ENCODE measurements around the gene ATP7A.
"Not testable (repeated sequence)": the region's sequence is repeated elsewhere in the genome, so short reads cannot be mapped to it uniquely, and the experiment has no call there.

Gene ATP7A

GRCh38 chrX:77910108-77910840 is at the start of gene ATP7A:
TSS of gene ATP7A (plus strand) at chrX:77910693. CDS start at chrX:77971642, 60,949 bp downstream.
- peak; percentile 83 for DNase-seq

DNA sequence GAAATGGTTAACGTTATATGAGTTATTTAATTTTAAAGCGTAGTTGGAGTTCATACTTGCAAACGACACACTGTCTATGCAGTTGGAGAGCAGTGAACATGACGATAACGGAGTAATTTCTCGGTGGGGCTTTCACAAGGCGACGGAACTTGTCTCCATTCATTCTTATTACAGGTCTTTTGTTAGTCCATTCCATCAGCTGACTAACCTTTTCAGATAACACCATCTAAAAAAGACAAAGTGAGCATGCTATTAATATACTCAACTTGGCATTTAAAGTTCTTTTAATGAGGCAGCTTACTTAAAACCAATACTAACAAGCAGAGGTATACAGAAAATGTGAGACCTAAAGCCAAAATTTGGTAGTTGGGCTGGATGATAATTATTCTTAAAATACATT is 35.1 kb upstream of the ATP7A start:
- no peak for DNase-seq

DNA sequence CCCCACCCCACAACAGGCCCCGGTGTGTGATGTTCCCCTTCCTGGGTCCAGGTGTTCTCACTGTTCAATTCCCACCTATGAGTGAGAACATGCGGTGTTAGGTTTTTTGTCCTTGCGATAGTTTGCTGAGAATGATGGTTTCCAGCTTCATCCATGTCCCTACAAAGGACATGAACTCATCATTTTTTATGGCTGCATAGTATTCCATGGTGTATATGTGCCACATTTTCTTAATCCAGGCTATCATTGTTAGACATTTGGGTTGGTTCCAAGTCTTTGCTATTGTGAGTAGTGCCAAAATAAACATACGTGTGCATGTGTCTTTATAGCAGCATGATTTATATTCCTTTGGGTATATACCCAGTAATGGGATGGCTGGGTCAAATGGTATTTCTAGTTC is 29.1 kb upstream of the ATP7A start:
- DNase-seq = not testable (repeated sequence)

- DNase-seq = no peak
These were observed 17.6 kb upstream of the ATP7A start for GRCh38 chrX:77892887-77893286.

- DNase-seq = no peak
These were observed 16.8 kb upstream of the ATP7A start for GRCh38 chrX:77893713-77894112.

DNA sequence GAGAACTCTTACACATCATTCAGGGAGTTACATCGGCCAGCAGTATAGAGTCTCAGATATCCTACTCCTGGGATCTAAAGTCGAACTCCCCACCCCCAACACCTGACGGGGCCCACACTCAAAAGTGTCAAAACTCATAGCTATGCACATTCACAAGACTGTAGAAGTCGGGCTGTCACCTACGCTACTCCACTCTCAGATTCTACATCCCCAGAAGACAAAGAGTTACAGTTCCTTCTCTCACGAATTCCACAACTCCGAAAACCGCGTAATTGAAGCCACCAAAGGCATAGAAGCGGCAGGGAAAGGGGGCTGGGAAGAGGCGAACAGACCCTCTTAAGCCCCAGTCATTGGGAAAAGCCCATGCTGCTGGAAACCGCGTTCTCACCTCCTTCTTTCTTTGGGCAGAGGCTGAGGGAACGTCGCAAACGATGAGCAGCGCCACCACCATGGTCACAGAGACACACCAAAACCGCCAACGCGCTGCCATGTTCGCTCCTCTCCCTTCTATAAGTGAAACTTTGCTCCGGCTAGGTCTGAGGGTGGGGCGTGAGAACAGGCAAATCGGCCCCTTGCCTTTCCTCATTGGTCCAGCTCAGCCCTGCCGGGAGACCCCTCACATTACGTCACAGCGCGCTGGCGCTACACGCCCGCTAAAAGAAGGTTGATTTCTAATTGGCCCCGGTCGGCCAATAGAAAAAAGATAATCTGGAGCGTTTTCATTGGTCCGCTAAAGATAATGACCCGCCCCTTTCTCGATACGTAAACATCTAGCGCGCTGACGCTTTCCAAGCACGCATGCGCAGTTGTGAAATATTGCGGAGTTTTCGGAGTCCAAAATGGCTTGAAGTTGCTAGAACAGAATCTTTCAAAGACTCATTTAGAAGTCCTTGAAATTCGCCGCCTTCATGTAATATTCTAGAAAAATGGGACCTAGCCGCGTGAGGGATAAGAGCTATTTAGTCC is 15.3 kb upstream of the ATP7A start, which contains the start of gene MAGT1:
Gene MAGT1 (minus strand): TSS at position 515 of the 966 bp plus-strand sequence. CDS start 25 bp downstream, at position 490.
- DNase-seq = peak; percentile 76

DNA sequence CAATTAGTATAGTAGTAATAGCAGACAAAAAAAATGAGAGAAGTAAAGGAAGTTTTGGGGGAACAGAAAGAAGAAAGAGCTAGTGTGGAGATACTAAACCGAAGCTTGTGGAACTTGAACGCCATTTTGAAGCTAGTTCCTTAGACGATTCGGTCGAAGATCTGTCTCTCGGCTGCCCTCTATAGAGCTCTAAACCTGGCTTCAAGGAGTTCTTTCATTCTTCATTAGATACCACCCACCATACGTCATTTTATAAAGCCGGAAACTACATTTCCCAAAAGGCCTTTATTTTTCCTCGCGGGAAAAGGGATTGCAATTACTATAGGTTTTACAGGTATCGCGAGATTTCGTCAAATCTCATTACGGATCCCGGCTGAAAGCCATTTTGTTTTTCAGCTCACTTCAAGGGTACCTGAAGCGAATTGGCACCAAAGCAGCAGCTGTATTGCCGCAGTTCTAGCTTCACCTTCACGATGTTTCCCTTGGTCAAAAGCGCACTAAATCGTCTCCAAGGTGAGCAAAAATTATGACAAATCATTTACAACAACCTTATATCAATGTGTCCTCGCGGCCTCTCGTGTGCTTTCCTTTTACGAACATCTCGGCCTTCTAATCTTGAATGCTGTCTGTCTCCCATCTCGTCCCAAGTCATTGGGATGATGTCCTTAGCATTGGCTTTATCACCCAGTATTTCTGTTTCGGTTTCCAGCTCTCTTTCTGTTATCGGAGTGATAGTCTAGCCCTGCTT is 11.2 kb upstream of the ATP7A start, which contains the start of gene COX7B:
Gene COX7B (plus strand): TSS at position 388 of the 748 bp plus-strand sequence. CDS start 86 bp downstream, at position 474.
- peak; percentile 47 for DNase-seq

- DNase-seq = no peak
These were observed 9.8 kb upstream of the ATP7A start for GRCh38 chrX:77900688-77901087.

DNA sequence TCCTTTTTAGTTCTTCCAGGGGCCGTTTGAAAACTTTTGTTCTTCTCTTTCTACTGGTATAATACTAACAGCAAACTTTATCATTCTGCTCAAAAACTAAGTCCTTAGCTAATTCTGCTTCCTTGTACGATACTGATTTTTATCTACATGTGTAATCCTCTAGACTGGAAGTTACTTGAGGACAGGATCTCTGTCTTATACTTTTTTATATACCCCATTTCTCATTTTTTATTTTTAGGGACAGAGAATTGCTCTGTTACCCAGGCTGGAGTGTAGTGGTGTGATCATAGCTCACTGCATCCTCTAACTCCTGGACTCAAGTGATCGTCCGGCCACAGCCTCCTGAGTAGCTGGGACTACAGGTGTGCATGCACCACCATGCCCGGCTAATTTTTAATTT is 9.0 kb upstream of the ATP7A start:
- no peak for DNase-seq

GRCh38 chrX:77917294-77917933 is 6.9 kb downstream of the ATP7A start:
- no peak for DNase-seq

- DNase-seq = no peak
These were observed 8.1 kb downstream of the ATP7A start for GRCh38 chrX:77918568-77918967.

- not testable (repeated sequence) for DNase-seq
These were observed 8.9 kb downstream of the ATP7A start for GRCh38 chrX:77919370-77919769.

DNA sequence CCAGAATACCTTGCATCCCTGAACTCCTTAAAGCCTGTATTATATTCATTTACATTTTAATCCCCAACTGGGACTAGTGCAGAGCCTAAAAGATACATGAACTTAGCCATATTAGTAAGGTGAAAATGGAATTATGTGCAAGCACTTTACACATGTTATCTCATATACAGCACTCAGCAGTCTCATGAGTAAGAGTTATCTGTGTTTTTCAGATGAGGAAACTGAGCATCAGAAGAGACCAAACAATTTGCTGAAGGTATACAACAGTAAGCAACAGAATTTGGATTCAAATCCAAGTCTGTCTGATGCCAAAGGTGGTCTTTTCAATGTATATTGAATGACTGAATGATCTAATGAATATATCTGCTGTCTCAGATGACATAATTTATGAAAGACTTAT is 12.3 kb downstream of the ATP7A start:
- no peak for DNase-seq

DNA sequence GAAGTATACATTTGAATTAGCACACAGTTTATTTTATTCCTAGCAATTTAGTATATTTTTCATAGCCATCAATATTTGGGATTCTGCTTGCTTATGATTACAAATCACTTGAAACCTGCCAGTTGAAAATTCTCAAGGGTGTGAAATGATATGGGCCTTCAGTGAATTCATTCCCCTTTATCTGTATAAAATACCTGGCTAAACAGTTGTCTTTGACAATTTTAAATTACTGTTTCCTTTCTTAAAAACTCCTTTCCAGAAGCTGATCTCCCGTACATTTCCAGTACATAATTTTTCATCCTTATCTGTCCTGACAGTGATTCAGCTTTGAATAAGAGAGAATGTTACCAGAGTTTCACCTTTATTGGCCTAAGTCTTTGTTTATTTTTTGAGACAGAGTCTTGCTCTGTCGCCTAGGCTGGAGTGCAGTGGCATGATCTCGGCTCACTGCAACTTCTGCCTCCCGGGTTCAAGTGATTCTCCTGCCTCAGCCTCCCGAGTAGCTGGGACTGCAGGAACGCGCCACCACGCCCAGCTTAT is 13.9 kb downstream of the ATP7A start:
- no peak for DNase-seq

- DNase-seq = no peak
These were observed 15.3 kb downstream of the ATP7A start for GRCh38 chrX:77925764-77926163.

DNA sequence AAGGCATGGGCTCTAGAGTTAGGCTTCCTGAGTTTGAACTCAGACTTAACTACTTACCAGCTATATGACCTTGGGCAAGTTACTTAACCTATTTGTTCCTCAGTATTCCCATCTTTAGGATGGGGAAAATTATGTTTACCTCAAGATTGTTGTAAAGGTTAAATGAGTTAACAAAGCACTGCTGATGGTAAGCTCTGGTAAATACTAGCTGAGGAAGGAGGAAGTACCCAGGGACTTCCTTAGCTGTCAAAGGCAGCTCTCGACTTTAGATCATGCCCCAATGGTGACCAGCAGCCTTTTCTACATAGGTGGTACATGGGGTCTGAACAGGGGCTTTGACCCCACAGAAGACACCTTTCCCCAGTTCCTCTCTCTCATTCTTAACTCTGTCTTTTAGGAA is 20.1 kb downstream of the ATP7A start:
- DNase-seq = no peak

- no peak for DNase-seq
These were observed 25.4 kb downstream of the ATP7A start for GRCh38 chrX:77935886-77936285.

DNA sequence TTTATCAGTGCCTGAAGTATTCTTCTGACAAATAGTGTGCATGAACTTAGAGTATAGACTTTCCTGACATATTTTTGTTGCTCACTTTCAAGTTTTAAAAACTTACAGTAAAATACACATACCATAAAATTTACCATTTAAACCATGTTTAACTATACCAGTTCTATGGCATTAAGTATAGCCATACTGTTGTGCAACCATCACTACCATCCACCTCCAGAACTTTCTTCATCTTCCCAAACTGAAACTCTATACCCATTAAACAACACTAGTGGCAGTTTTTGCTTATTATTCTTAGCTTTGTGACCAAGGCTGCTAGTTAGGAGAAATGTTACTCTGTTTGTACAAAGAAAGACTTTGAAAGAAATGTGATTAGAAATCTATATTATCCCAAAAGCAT is 25.8 kb downstream of the ATP7A start:
- no peak for DNase-seq

GRCh38 chrX:77937291-77937690 is 26.8 kb downstream of the ATP7A start:
- DNase-seq = no peak

GRCh38 chrX:77938083-77938680 is 27.7 kb downstream of the ATP7A start:
- no peak for DNase-seq

DNA sequence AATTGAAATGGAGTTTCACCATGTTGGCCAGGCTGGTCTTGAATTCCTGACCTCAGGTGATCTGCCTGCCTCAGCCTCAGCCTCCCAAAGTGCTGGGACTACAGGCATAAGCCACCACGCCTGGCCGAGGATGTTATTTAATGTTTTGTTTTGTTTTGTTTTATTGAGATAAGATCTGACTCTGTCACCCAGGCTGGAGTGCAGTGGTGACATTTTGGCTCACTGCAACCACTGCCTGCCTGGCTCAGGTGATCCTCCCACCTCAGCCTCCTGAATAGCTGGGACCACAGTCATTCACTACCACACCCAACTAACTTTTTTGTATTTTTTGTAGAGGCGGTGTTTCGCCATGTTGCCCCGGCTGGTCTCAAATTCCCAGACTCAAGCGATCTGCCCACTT is 34.5 kb downstream of the ATP7A start:
- DNase-seq = not testable (repeated sequence)
